Body of pancreas (tissue), 4 donors: ENCODE data around the gene PTPRJ.

ENCODE experiments used
- CTCF ChIP-seq, 7 experiments: fragments of 450-650 bp in 4 of 7; fragments of 200-600 bp in 3 of 7; sonication (generic) in 3 of 7; IDR thresholded peaks; one replicate each; pipeline ENCODE4 v1.5.1; 2016 to 2019; ENCODE audit warnings: antibody characterized with exemption in 7 of 7
- POLR2A ChIP-seq, 3 donors: fragments of 450-650 bp; IDR thresholded peaks; one replicate each; pipeline ENCODE4 v1.6.1; 2016; ENCODE audit warnings: antibody characterized with exemption in 3 of 3, mild to moderate bottlenecking in 2 of 3

DNA sequence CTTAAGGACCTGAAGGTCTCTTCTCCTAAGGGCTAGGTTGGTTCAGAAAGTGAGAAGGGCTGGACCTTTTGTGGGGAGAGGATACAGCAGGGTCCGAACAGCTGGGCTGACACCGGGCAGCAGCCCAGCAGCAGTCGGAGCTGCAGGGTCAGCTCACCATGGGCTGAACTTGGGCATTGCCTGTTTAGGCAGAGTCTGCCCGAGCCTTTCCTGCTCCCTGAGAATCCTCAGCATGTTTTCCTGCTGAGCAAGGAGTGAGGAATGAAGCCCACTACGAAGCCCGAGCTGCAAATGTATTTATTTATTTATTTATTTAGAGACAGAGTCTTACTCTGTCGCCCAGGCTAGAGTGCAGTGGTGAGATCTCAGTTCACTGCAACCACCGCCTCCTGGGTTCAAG is 83.9 kb downstream of the PTPRJ start:
- TF ChIP-seq CTCF (IDR thresholded peaks at IDR 0.05): no peak
- no peak for TF ChIP-seq POLR2A (IDR thresholded peaks at IDR 0.05)
